NCI-H748 treated with DMSO at 0.1 percent for 48 hours (cell line): ENCODE data around the gene PTPRG.

Experiments
- DNase-seq: peaks from one replicate; lab custom pipeline; 2025; lab: John Stamatoyannopoulos, UW

The PTPRG gene

GRCh38 chr3:62237286-62237948 lies 676.0 kb downstream of the PTPRG start:
- DNase-seq, result no peak

- DNase-seq, result no peak
These were observed 676.6 kb downstream of the PTPRG start for GRCh38 chr3:62238003-62238402.

- DNase-seq, result no peak
These were observed 677.1 kb downstream of the PTPRG start for GRCh38 chr3:62238431-62238830.

- DNase-seq, result no peak
These were observed 679.9 kb downstream of the PTPRG start for GRCh38 chr3:62241279-62241678.

GRCh38 chr3:62242831-62243509 lies 681.6 kb downstream of the PTPRG start:
- no peak for DNase-seq

- DNase-seq, result no peak
These were observed 684.7 kb downstream of the PTPRG start for GRCh38 chr3:62246094-62246493.

GRCh38 chr3:62246985-62247384 lies 685.6 kb downstream of the PTPRG start:
- no peak for DNase-seq

GRCh38 chr3:62248734-62249483 lies 687.5 kb downstream of the PTPRG start:
- DNase-seq, result no peak

- no peak for DNase-seq
These were observed 688.1 kb downstream of the PTPRG start for GRCh38 chr3:62249484-62249776.

GRCh38 chr3:62249855-62250543 lies 688.6 kb downstream of the PTPRG start:
- no peak for DNase-seq

- DNase-seq, result no peak
These were observed 691.2 kb downstream of the PTPRG start for GRCh38 chr3:62252438-62253157.

- no peak for DNase-seq
These were observed 692.6 kb downstream of the PTPRG start for GRCh38 chr3:62253971-62254370.

- no peak for DNase-seq
These were observed 694.4 kb downstream of the PTPRG start for GRCh38 chr3:62255758-62256157.

GRCh38 chr3:62259924-62260323 lies 698.6 kb downstream of the PTPRG start:
- DNase-seq, result no peak

- no peak for DNase-seq
These were observed 699.3 kb downstream of the PTPRG start for GRCh38 chr3:62260655-62261054.

- DNase-seq, result no peak
These were observed 699.8 kb downstream of the PTPRG start for GRCh38 chr3:62261121-62261520.

- DNase-seq, result no peak
These were observed 700.4 kb downstream of the PTPRG start for GRCh38 chr3:62261736-62262135.

GRCh38 chr3:62265528-62265927 lies 704.2 kb downstream of the PTPRG start:
- no peak for DNase-seq

GRCh38 chr3:62266668-62267283 lies 705.4 kb downstream of the PTPRG start:
- DNase-seq, result no peak

GRCh38 chr3:62276658-62277180 lies 715.3 kb downstream of the PTPRG start:
- DNase-seq, result no peak

GRCh38 chr3:62277450-62277849 lies 716.1 kb downstream of the PTPRG start:
- no peak for DNase-seq
